H1 (cell line): ENCODE data around the gene ETV5. TPM values are rescaled to one million over a fixed set of nuclear protein-coding genes. Genes with fewer than 3 reads are reported as not detected.
A peak's percentile ranks its signal among the peaks of the same experiment; 100 is the strongest.

ENCODE experiments used
- BCL11A ChIP-seq, 2 experiments: IDR thresholded peaks; one replicate each; pipeline ENCODE4 v1.6.1; 2011; ENCODE audit warnings: low read depth in 2 of 2, low read length in 2 of 2, mild to moderate bottlenecking in 2 of 2
- CHD1 ChIP-seq: IDR thresholded peaks from 2 replicates; pipeline ENCODE4 v1.6.1; 2012; ENCODE audit warnings: low read depth, low read length, improper control_type of control experiment
- CHD2 ChIP-seq: IDR thresholded peaks from 2 replicates; pipeline ENCODE4 v1.6.1; 2012; ENCODE audit warnings: low read length, improper control_type of control experiment
- CREB1 ChIP-seq: IDR thresholded peaks from 2 replicates; pipeline ENCODE4 v1.6.1; 2012; ENCODE audit warnings: inconsistent platforms
- CTCF ChIP-seq, 3 experiments: IDR thresholded peaks; 1 replicate in 2 of 3; 2 replicates in 1 of 3; pipeline versions ENCODE4 v1.5.1 to v1.6.1; 2011; ENCODE audit warnings: low read length in 3 of 3, mild to moderate bottlenecking in 3 of 3, inconsistent platforms in 2 of 3, low read depth in 1 of 3, moderate library complexity in 1 of 3; ENCODE audit not compliant: insufficient read depth in 1 of 3; ENCODE audit errors: control extremely low read depth in 1 of 3
- EGR1 ChIP-seq: IDR thresholded peaks from 2 replicates; pipeline ENCODE4 v1.6.1; 2011; ENCODE audit warnings: low read depth, low read length, borderline replicate concordance
- EP300 ChIP-seq, 2 experiments: IDR thresholded peaks; 1 replicate in 1 of 2; 2 replicates in 1 of 2; pipeline ENCODE4 v1.6.1; 2011 to 2012; ENCODE audit warnings: low read depth in 2 of 2, low read length in 2 of 2, mild to moderate bottlenecking in 2 of 2, borderline replicate concordance in 1 of 2, inconsistent platforms in 1 of 2, moderate library complexity in 1 of 2
- GABPA ChIP-seq: IDR thresholded peaks from 2 replicates; pipeline ENCODE4 v1.6.1; 2011; ENCODE audit warnings: mild to moderate bottlenecking, low read length, moderate library complexity, borderline replicate concordance; ENCODE audit not compliant: insufficient read depth
- JUND ChIP-seq: IDR thresholded peaks from 2 replicates; pipeline ENCODE4 v1.6.1; 2011; ENCODE audit warnings: mild to moderate bottlenecking, improper control_type of control experiment, low read length
- MAX ChIP-seq: IDR thresholded peaks from 2 replicates; pipeline ENCODE4 v1.6.1; 2012; ENCODE audit warnings: inconsistent platforms
- POLR2A ChIP-seq, 2 experiments: IDR thresholded peaks; 1 replicate in 1 of 2; 2 replicates in 1 of 2; pipeline ENCODE4 v1.6.1; 2011; ENCODE audit warnings: low read depth in 2 of 2, low read length in 2 of 2, mild to moderate bottlenecking in 2 of 2; ENCODE audit errors: control extremely low read depth in 1 of 2
- POLR2AphosphoS5 ChIP-seq: IDR thresholded peaks from 2 replicates; pipeline ENCODE4 v1.6.1; 2011; ENCODE audit warnings: low read depth, low read length
- RFX5 ChIP-seq: IDR thresholded peaks from 2 replicates; pipeline ENCODE4 v1.6.1; 2011; ENCODE audit warnings: low read depth, low read length, improper control_type of control experiment, borderline replicate concordance
- RNF2 ChIP-seq: fragments of 200-900, 300-1000 bp; sonication (generic); IDR thresholded peaks from 2 replicates; pipeline ENCODE4 v1.7.1; 2016; ENCODE audit warnings: borderline replicate concordance, low read depth, mild to moderate bottlenecking, antibody characterized with exemption, low read length; ENCODE audit not compliant: poor library complexity, severe bottlenecking; ENCODE audit errors: missing control alignments
- RXRA ChIP-seq: IDR thresholded peaks from 2 replicates; pipeline ENCODE4 v1.6.1; 2011; ENCODE audit warnings: low read depth, mild to moderate bottlenecking, low read length, moderate library complexity; ENCODE audit not compliant: insufficient read depth
- SP2 ChIP-seq: IDR thresholded peaks from 2 replicates; pipeline ENCODE4 v1.6.1; 2012; ENCODE audit warnings: mild to moderate bottlenecking, low read length, inconsistent platforms
- polyA plus RNA-seq, 7 experiments: library from polyadenylated mRNA; depleted of rRNA in 3 of 7; stranded (reverse) in 5 of 7; unstranded in 2 of 7; fragments of >200 nt in 5 of 7; fragments of 200-250 nt in 2 of 7; gene quantifications; 1 replicate in 5 of 7; 2 replicates in 1 of 7; 4 replicates in 1 of 7; pipeline versions ENCODE4 v1.2.1 to v1.2.3, GENCODE V29; 2011 to 2013; ENCODE audit warnings: missing spikeins in 2 of 7, mixed read lengths in 2 of 7
- total RNA-seq: library from RNA; stranded (reverse); fragmentation: NEBNext Ultra II Directional; extraction: Animal tissue kit (Norgen Biotek cat#: 25700); gene quantifications from 2 replicates; pipeline ENCODE4 v1.2.1, GENCODE V29; 2021

ETV5 gene
- total and polyA plus RNA-seq, 2 of the 8 experiments (the other 6 are each of a cell fraction or from before 2014, with no cell fraction given) = 13.1 to 36.9 TPM

- TF ChIP-seq CTCF (IDR thresholded peaks at IDR 0.05; ENCODE audit: control extremely low read depth in 1 of 3, insufficient read depth in 1 of 3, low read depth in 1 of 3, low read length in 3 of 3) = no peak
- no peak for TF ChIP-seq EP300 (IDR thresholded peaks at IDR 0.05; ENCODE audit: borderline replicate concordance in 1 of 2, low read depth in 2 of 2, low read length in 2 of 2)
- peak; percentile 67 to 89 for TF ChIP-seq POLR2A (IDR thresholded peaks at IDR 0.05; ENCODE audit: control extremely low read depth in 1 of 2, low read depth in 2 of 2, low read length in 2 of 2)
- TF ChIP-seq CREB1 = peak; percentile 55; the same call in 1 of the 2 replicates
- no peak for TF ChIP-seq GABPA
- no peak for TF ChIP-seq BCL11A (IDR thresholded peaks at IDR 0.05; ENCODE audit: low read depth in 2 of 2, low read length in 2 of 2)
- TF ChIP-seq JUND = peak; percentile 51; the same call in 1 of the 2 replicates
- no peak for TF ChIP-seq CHD1
- no peak for TF ChIP-seq RNF2
- no peak for TF ChIP-seq EGR1
- peak; percentile 81 for TF ChIP-seq SP2
- TF ChIP-seq CHD2 = peak; percentile 87
- peak; percentile 81 for TF ChIP-seq POLR2AphosphoS5
- TF ChIP-seq RFX5 = no peak
- TF ChIP-seq RXRA = no peak
- no peak for TF ChIP-seq MAX
These were observed at the start of gene ETV5 (continued) for GRCh38 chr3:186108941-186109865.
